Smooth muscle cell (in vitro differentiated cells): ENCODE results near the gene CSTF1. TPM values are rescaled to one million over a fixed set of nuclear protein-coding genes. Genes with fewer than 3 reads are reported as not detected.
A peak's percentile ranks its signal among the peaks of the same experiment; 100 is the strongest.
"Not testable (repeated sequence)": the region's sequence is repeated elsewhere in the genome, so short reads cannot be mapped to it uniquely, and the experiment has no call there.

Source experiments
- DNase-seq: peaks from one replicate; lab custom pipeline; 2025; ENCODE audit not compliant: unreplicated experiment; lab: John Stamatoyannopoulos, UW
- H2AFZ ChIP-seq: fragments of 200-600 bp; sonication (generic); 2 replicates; pipeline ENCODE4 v1.6.0; 2016; ENCODE audit warnings: antibody characterized with exemption, low read depth, mild to moderate bottlenecking
- H3F3A ChIP-seq: fragments of 200-600 bp; sonication (generic); 2 replicates; pipeline ENCODE4 v1.6.0; 2017; ENCODE audit warnings: antibody characterized with exemption, low read depth
- H3K27ac ChIP-seq: fragments of 200-600 bp; sonication (generic); 2 replicates; pipeline ENCODE4 v1.5.1; 2016; ENCODE audit warnings: low read depth, mild to moderate bottlenecking
- H3K27me3 ChIP-seq: fragments of 200-600 bp; sonication (generic); 2 replicates; pipeline ENCODE4 v1.6.1; 2016; ENCODE audit warnings: low read depth, mild to moderate bottlenecking
- H3K36me3 ChIP-seq: fragments of 200-600 bp; sonication (generic); 2 replicates; pipeline ENCODE4 v1.5.1; 2016; ENCODE audit warnings: low read depth
- H3K4me1 ChIP-seq: fragments of 200-600 bp; sonication (generic); 2 replicates; pipeline ENCODE4 v1.5.1; 2016; ENCODE audit warnings: low read depth
- H3K4me2 ChIP-seq: fragments of 200-600 bp; sonication (generic); 2 replicates; pipeline ENCODE4 v1.6.0; 2016; ENCODE audit warnings: mild to moderate bottlenecking
- H3K4me3 ChIP-seq: fragments of 200-600 bp; sonication (generic); 2 replicates; pipeline ENCODE4 v1.5.1; 2016; ENCODE audit warnings: mild to moderate bottlenecking
- H3K79me2 ChIP-seq: fragments of 200-600 bp; sonication (generic); 2 replicates; pipeline ENCODE4 v1.6.0; 2016; ENCODE audit warnings: low read depth, mild to moderate bottlenecking
- H3K9ac ChIP-seq: fragments of 200-600 bp; sonication (generic); 2 replicates; pipeline ENCODE4 v1.6.0; 2016; ENCODE audit warnings: low read depth
- H3K9me3 ChIP-seq: fragments of 200-600 bp; sonication (generic); replicated peaks from 2 replicates; pipeline ENCODE4 v1.5.1; 2016; ENCODE audit warnings: low read depth
- H4K20me1 ChIP-seq: fragments of 200-600 bp; sonication (generic); 2 replicates; pipeline ENCODE4 v1.6.0; 2016; ENCODE audit warnings: low read depth
- CTCF ChIP-seq: fragments of 200-600 bp; sonication (generic); IDR thresholded peaks from 2 replicates; pipeline ENCODE4 v1.5.1; 2017; ENCODE audit warnings: borderline replicate concordance, mild to moderate bottlenecking, antibody characterized with exemption; ENCODE audit not compliant: insufficient read depth, poor library complexity, severe bottlenecking
- WGBS: methylation state at CpG from one replicate; pipeline ENCODE4 v1.1.7; 2016; ENCODE audit warnings: low lambda C conversion rate; 5-methylcytosine and 5-hydroxymethylcytosine counted together
- polyA plus RNA-seq: library from polyadenylated mRNA; unstranded; fragments of >200 nt; fragmentation: Nextera tagmentation; extraction: Ambion mirVana; gene quantifications from 2 replicates; pipeline ENCODE4 v1.2.1, GENCODE V29; 2016
- total RNA-seq: library from RNA; depleted of rRNA; stranded (reverse); fragments of >200 nt; gene quantifications from 2 replicates; pipeline ENCODE4 v1.2.3, GENCODE V29; 2014

Gene CSTF1
- total and polyA plus RNA-seq, 2 experiments from 2014 or later = 27.8 to 38.5 TPM

DNA sequence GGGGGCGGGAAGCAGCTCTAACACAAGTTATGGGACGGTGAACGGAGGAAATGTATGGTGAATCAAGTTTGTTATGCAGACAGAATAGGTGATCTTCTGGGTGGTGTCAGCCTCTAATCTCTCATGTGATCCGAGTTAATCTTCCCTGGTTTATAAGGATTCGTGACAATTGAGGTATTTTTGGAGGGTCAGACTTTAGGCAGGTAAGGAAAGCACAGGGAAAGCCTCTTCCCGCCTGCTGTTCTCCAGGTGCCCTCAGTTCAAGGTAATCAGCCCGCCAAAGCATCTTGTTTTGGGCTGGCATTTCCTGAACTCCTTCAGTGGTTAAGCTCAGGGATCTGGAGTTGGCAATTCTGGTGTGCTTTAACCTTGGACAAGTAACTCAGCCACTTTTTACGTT lies 1.2 kb downstream of the CSTF1 start:
- 75% methylated on average over 8 of the region's 8 CpGs for WGBS
- no peak overlapping the region for H2AFZ ChIP-seq
- no peaks in the 10 kb centered on the region for H3K27me3 ChIP-seq

DNA sequence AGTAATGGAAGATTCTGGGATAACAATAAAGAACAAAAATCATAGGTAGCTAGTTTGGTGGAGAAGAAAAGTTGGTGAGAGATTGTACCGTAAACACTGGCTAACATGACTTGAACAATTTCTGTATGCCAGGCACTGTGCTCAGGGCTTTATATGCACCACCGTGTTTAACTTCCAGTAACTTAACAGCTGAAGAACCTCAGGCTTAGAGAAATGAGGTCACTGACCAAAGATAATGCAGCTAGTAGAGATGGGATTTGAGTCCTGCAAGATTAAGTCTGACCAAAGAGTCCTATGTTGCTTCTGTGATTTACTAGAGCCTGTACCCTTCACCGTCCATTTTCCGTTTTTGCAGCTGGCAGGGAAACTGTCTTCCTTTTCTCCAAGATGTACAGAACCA lies 2.7 kb downstream of the CSTF1 start:
- TF ChIP-seq CTCF = no peak
- peaks cover 40% of the 10 kb centered on the region for H3K79me2 ChIP-seq
- H4K20me1 ChIP-seq = peaks cover 7% of the 10 kb centered on the region
- peaks cover 4% of the 10 kb centered on the region for H3F3A ChIP-seq
- H3K27me3 ChIP-seq = no peaks in the 10 kb centered on the region
- no peak overlapping the region for H3K4me2 ChIP-seq
- H3K4me3 ChIP-seq = no peak overlapping the region
- no peak overlapping the region for H2AFZ ChIP-seq
- WGBS = 61% methylated on average over 4 of the region's 4 CpGs
- no peak overlapping the region for H3K9ac ChIP-seq
- DNase-seq = no peak
- H3K9me3 ChIP-seq = no peaks in the 10 kb centered on the region
- H3K4me1 ChIP-seq = peaks cover 23% of the 10 kb centered on the region
- peak overlapping the region; percentile 86 for H3K27ac ChIP-seq
- peaks cover 18% of the 10 kb centered on the region for H3K36me3 ChIP-seq

More for the DNA sequence above, 1.2 kb downstream of the CSTF1 start:
- Histone ChIP-seq H3F3A (peaks cover 4% of the 10 kb centered on the region), H4K20me1 (peaks cover 7% of the 10 kb centered on the region), H3K36me3 (peaks cover 18% of the 10 kb centered on the region), H3K4me2 (peak overlapping the region; percentile 97), H3K9ac (peak overlapping the region; percentile 80), H3K79me2 (peaks cover 48% of the 10 kb centered on the region), H3K4me3 (peak overlapping the region; percentile 80), H3K9me3 (no peaks in the 10 kb centered on the region), H3K4me1 (peaks cover 23% of the 10 kb centered on the region), H3K27ac (peak overlapping the region; percentile 86)
- no peak for TF ChIP-seq CTCF
- DNase-seq = no peak

GRCh38 chr20:56400001-56400640 lies 7.7 kb downstream of the CSTF1 start:
- no peak overlapping the region for H3K9ac ChIP-seq
- H2AFZ ChIP-seq = no peak overlapping the region
- peaks cover 28% of the 10 kb centered on the region for H3K36me3 ChIP-seq
- no peaks in the 10 kb centered on the region for H3K9me3 ChIP-seq
- H3K4me1 ChIP-seq = no peaks in the 10 kb centered on the region
- peaks cover 21% of the 10 kb centered on the region for H3K79me2 ChIP-seq
- peaks cover 6% of the 10 kb centered on the region for H4K20me1 ChIP-seq
- DNase-seq = no peak
- no peak overlapping the region for H3K4me2 ChIP-seq
- H3K4me3 ChIP-seq = no peak overlapping the region
- H3K27ac ChIP-seq = no peak overlapping the region
- peak; percentile 74 for TF ChIP-seq CTCF
- no peaks in the 10 kb centered on the region for H3F3A ChIP-seq
- no peaks in the 10 kb centered on the region for H3K27me3 ChIP-seq

DNA sequence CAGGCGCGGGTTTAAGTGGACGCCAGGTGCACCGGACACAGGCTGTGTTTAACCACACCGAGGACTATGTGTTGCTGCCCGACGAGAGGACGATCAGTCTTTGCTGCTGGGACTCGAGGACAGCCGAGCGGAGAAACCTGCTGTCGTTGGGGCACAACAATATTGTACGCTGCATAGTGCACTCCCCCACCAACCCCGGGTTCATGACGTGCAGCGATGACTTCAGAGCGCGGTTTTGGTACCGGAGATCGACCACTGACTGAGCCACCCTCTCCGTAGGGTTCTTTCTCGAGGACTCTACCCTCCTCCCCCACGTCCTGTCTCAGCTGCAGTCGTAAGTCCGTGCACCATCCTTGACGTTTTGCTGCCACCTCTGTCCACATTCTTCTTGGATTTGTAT lies 11.0 kb downstream of the CSTF1 start:
- Histone ChIP-seq H3K79me2 (peaks cover 25% of the 10 kb centered on the region), H3K4me3 (no peak overlapping the region), H3K9ac (no peak overlapping the region), H3F3A (no peaks in the 10 kb centered on the region), H2AFZ (no peak overlapping the region), H3K4me2 (no peak overlapping the region), H3K36me3 (peaks cover 17% of the 10 kb centered on the region), H4K20me1 (no peaks in the 10 kb centered on the region), H3K9me3 (no peaks in the 10 kb centered on the region), H3K27ac (no peak overlapping the region), H3K27me3 (no peaks in the 10 kb centered on the region), H3K4me1 (no peaks in the 10 kb centered on the region)
- no peak for DNase-seq
- TF ChIP-seq CTCF = no peak
- 97% methylated on average over 26 of the region's 26 CpGs for WGBS

DNA sequence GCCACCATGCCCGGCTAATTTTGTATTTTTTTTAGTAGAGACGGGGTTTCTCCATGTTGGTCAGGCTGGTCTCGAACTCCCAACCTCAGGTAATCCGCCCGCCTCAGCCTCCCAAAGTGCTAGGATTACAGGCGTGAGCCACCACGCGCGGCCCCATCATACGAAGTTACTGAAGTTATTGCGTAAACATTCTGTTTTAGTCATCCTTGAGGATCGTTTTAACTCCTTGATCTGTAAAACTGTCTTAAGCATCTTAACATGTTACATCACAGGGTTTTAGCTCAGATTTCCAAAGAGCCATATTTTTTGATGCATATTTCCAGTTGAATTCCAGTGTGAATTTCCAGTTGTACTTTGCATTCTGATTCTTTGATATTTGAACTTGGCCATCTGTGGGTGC lies 12.9 kb downstream of the CSTF1 start:
- H3F3A ChIP-seq, H3K4me2 ChIP-seq: not testable (repeated sequence)
- peaks cover 17% of the 10 kb centered on the region for H3K36me3 ChIP-seq

More for the DNA sequence above, 12.9 kb downstream of the CSTF1 start:
- not testable (repeated sequence) for H3K9me3 ChIP-seq, H3K4me3 ChIP-seq, H2AFZ ChIP-seq, H3K27me3 ChIP-seq, H3K27ac ChIP-seq, H3K9ac ChIP-seq, H4K20me1 ChIP-seq, DNase-seq, H3K4me1 ChIP-seq
- WGBS = 78% methylated on average over 12 of the region's 12 CpGs
- peaks cover 22% of the 10 kb centered on the region for H3K79me2 ChIP-seq
